Measurements from ENCODE around the gene RFTN1. TPM values are rescaled to one million over a fixed set of nuclear protein-coding genes. Genes with fewer than 3 reads are reported as not detected.

The RFTN1 gene
- total and polyA plus RNA-seq, 7 donors = 10.9 to 26.4 (median 22.2) TPM

- 40 to 79% methylated on average over 2 of the region's 2 CpGs for WGBS, 2 donors
- Histone ChIP-seq H3K27ac (peak overlapping the region in 1 of 4 donors; percentile 49), H3K27me3 (no peaks in the 10 kb centered on the region), H3K9me3 (no peaks in the 10 kb centered on the region), H3K4me1 (no peaks in the 10 kb centered on the region), H3K4me3 (no peak overlapping the region), H3K36me3 (no peaks in the 10 kb centered on the region)
- TF ChIP-seq CTCF (IDR thresholded peaks at IDR 0.05) (no peak), EP300 (IDR thresholded peaks at IDR 0.05) (no peak), POLR2A (IDR thresholded peaks at IDR 0.05) (no peak), POLR2AphosphoS5 (IDR thresholded peaks at IDR 0.05) (no peak)
- intact Hi-C loops (cut with DNase I) = no loop called here
- no peak for DNase-seq
Observed at GRCh38 chr3:16407366-16407765, 106.1 kb downstream of the RFTN1 start.

GRCh38 chr3:16406579-16406978 lies 106.9 kb downstream of the RFTN1 start:
- Histone ChIP-seq H3K4me3 (no peak overlapping the region), H3K4me1 (no peaks in the 10 kb centered on the region), H3K9me3 (no peaks in the 10 kb centered on the region), H3K36me3 (no peaks in the 10 kb centered on the region), H3K27ac (peak overlapping the region in 1 of 4 donors; percentile 49), H3K27me3 (no peaks in the 10 kb centered on the region)
- DNase-seq = no peak
- intact Hi-C loops (cut with DNase I) = no loop called here
- TF ChIP-seq POLR2A (IDR thresholded peaks at IDR 0.05) (no peak), EP300 (IDR thresholded peaks at IDR 0.05) (no peak), CTCF (IDR thresholded peaks at IDR 0.05) (no peak), POLR2AphosphoS5 (IDR thresholded peaks at IDR 0.05) (no peak)
- WGBS, 2 donors = 72% methylated on average over 2 of the region's 2 CpGs

- TF ChIP-seq EP300 (IDR thresholded peaks at IDR 0.05) (no peak), POLR2AphosphoS5 (IDR thresholded peaks at IDR 0.05) (no peak), POLR2A (IDR thresholded peaks at IDR 0.05) (no peak), CTCF (IDR thresholded peaks at IDR 0.05) (no peak)
- Histone ChIP-seq H3K27ac (no peak overlapping the region), H3K9me3 (no peaks in the 10 kb centered on the region), H3K4me3 (no peak overlapping the region), H3K4me1 (no peaks in the 10 kb centered on the region), H3K36me3 (no peaks in the 10 kb centered on the region), H3K27me3 (no peaks in the 10 kb centered on the region)
- intact Hi-C loops (cut with DNase I) = no loop called here
- DNase-seq = no peak
- WGBS, 2 donors = 84 to 90% methylated on average over 6 of the region's 6 CpGs
Observed at GRCh38 chr3:16406166-16406565, 107.3 kb downstream of the RFTN1 start.

GRCh38 chr3:16404349-16404895 lies 109.1 kb downstream of the RFTN1 start:
- TF ChIP-seq POLR2AphosphoS5 (IDR thresholded peaks at IDR 0.05) = no peak
- TF ChIP-seq CTCF (IDR thresholded peaks at IDR 0.05) = no peak
- TF ChIP-seq EP300 (IDR thresholded peaks at IDR 0.05) = no peak
- TF ChIP-seq POLR2A (IDR thresholded peaks at IDR 0.05) = no peak
- intact Hi-C loops (cut with DNase I) = no loop called here
- H3K36me3 ChIP-seq = no peaks in the 10 kb centered on the region
- no peaks in the 10 kb centered on the region for H3K27me3 ChIP-seq
- no peak overlapping the region for H3K4me3 ChIP-seq
- H3K4me1 ChIP-seq = peaks cover 0 to 10% (median 2%) of the 10 kb centered on the region in 4 donors
- 92% methylated on average over 6 of the region's 6 CpGs for WGBS, 2 donors
- no peak for DNase-seq
- peak overlapping the region in 1 of 4 donors; percentile 17 for H3K27ac ChIP-seq
- no peaks in the 10 kb centered on the region for H3K9me3 ChIP-seq

- TF ChIP-seq POLR2A (IDR thresholded peaks at IDR 0.05) (no peak), CTCF (IDR thresholded peaks at IDR 0.05) (no peak), POLR2AphosphoS5 (IDR thresholded peaks at IDR 0.05) (no peak), EP300 (IDR thresholded peaks at IDR 0.05) (no peak)
- no peaks in the 10 kb centered on the region for H3K9me3 ChIP-seq
- H3K4me3 ChIP-seq = no peak overlapping the region
- no peaks in the 10 kb centered on the region for H3K36me3 ChIP-seq
- H3K4me1 ChIP-seq = peaks cover 0 to 13% (median 2%) of the 10 kb centered on the region in 4 donors
- peak overlapping the region in 1 of 4 donors; percentile 85 for H3K27ac ChIP-seq
- H3K27me3 ChIP-seq = no peaks in the 10 kb centered on the region
- 88 to 93% methylated on average over 6 of the region's 6 CpGs for WGBS, 2 donors
- no peak for DNase-seq
- intact Hi-C loops (cut with DNase I) = no loop called here
Observed at GRCh38 chr3:16402451-16402850, 111.0 kb downstream of the RFTN1 start.

Data from sigmoid colon (tissue), 7 donors.